GDM1 (cell line): ENCODE data around the gene SESN3.

Source experiments
- DNase-seq: peaks from one replicate; lab custom pipeline; 2025; lab: John Stamatoyannopoulos, UW

Gene SESN3

GRCh38 chr11:95121698-95122097 is 109.3 kb downstream of the SESN3 start:
- DNase-seq, result no peak

GRCh38 chr11:95119361-95120060 is 111.5 kb downstream of the SESN3 start:
- no peak for DNase-seq

GRCh38 chr11:95115597-95115996 is 115.4 kb downstream of the SESN3 start:
- no peak for DNase-seq
